Neural cell (in vitro differentiated cells): ENCODE measurements around the gene EVL. TPM values are rescaled to one million over a fixed set of nuclear protein-coding genes. Genes with fewer than 3 reads are reported as not detected.

ENCODE experiments used
- H2AFZ ChIP-seq: fragments of 200-600, 300-800 bp; sonication (generic), shearing (Covaris generic); 2 replicates; pipeline ENCODE4 v1.6.0; 2014; ENCODE audit warnings: low read depth, mild to moderate bottlenecking, antibody characterized with exemption, low read length, moderate library complexity
- H3F3A ChIP-seq: fragments of 200-600 bp; shearing (Covaris generic); 2 replicates; pipeline ENCODE4 v1.6.1; 2016; ENCODE audit warnings: mild to moderate bottlenecking, moderate library complexity, mixed read lengths, antibody characterized with exemption, low read length; ENCODE audit not compliant: insufficient read depth, poor library complexity, severe bottlenecking
- H3K27ac ChIP-seq: fragments of 200-600, 300-800 bp; sonication (generic), shearing (Covaris generic); 2 replicates; pipeline ENCODE4 v1.5.1; 2014; ENCODE audit warnings: mild to moderate bottlenecking, low read length, moderate library complexity
- H3K27me3 ChIP-seq: fragments of 300-800, 200-600 bp; sonication (generic), shearing (Covaris generic); 2 replicates; pipeline ENCODE4 v1.6.0; 2014; ENCODE audit warnings: mild to moderate bottlenecking, low read depth, low read length, moderate library complexity; ENCODE audit not compliant: insufficient read depth
- H3K36me3 ChIP-seq: fragments of 300-800, 200-600 bp; sonication (generic), shearing (Covaris generic); 2 replicates; pipeline ENCODE4 v1.5.1; 2014; ENCODE audit warnings: mild to moderate bottlenecking, antibody characterized with exemption, low read length, moderate library complexity; ENCODE audit not compliant: insufficient read depth
- H3K4me2 ChIP-seq: fragments of 300-800, 200-600 bp; sonication (generic), shearing (Covaris generic); 2 replicates; pipeline ENCODE4 v1.6.0; 2014; ENCODE audit warnings: mild to moderate bottlenecking, low read length
- H3K4me3 ChIP-seq: fragments of 300-800, 200-600 bp; sonication (generic), shearing (Covaris generic); 2 replicates; pipeline ENCODE4 v1.5.1; 2014; ENCODE audit warnings: mild to moderate bottlenecking, low read length, moderate library complexity
- H3K79me2 ChIP-seq: fragments of 200-600 bp; shearing (Covaris generic); replicated peaks from 2 replicates; pipeline ENCODE4 v1.6.0; 2014; ENCODE audit warnings: mild to moderate bottlenecking, low read length, moderate library complexity; ENCODE audit not compliant: insufficient read depth
- H3K9ac ChIP-seq: fragments of 300-800, 200-600 bp; sonication (generic), shearing (Covaris generic); 2 replicates; pipeline ENCODE4 v1.6.1; 2016; ENCODE audit warnings: mild to moderate bottlenecking, low read length, mixed read lengths
- H3K9me2 ChIP-seq: fragments of 200-600 bp; shearing (Covaris generic); 2 replicates; pipeline ENCODE4 v1.6.1; 2016; ENCODE audit warnings: mild to moderate bottlenecking, low read length, mixed read lengths; ENCODE audit not compliant: insufficient read depth
- H3K9me3 ChIP-seq: fragments of 200-600, 300-800 bp; sonication (generic), shearing (Covaris generic); 2 replicates; pipeline ENCODE4 v1.6.1; 2016; ENCODE audit warnings: mild to moderate bottlenecking, mixed run types, low read length, moderate library complexity, mixed read lengths
- H4K20me1 ChIP-seq: fragments of 200-600 bp; shearing (Covaris generic); 2 replicates; pipeline ENCODE4 v1.6.1; 2016; ENCODE audit warnings: mild to moderate bottlenecking, mixed run types; ENCODE audit not compliant: insufficient read depth
- EP300 ChIP-seq: fragments of 450-650 bp; conservative IDR thresholded peaks from 2 replicates; pipeline ENCODE4 v1.6.1; 2014; ENCODE audit warnings: antibody characterized with exemption, mild to moderate bottlenecking, moderate library complexity; ENCODE audit not compliant: poor library complexity, severe bottlenecking
- EZH2 ChIP-seq: fragments of 200-600, 300-800 bp; shearing (Covaris generic), sonication (generic); IDR thresholded peaks from 2 replicates; pipeline ENCODE4 v1.6.1; 2014; ENCODE audit warnings: antibody characterized with exemption, low read length, borderline replicate concordance, mild to moderate bottlenecking; ENCODE audit not compliant: insufficient read depth, poor library complexity, severe bottlenecking
- MXI1 ChIP-seq: fragments of 450-650 bp; conservative IDR thresholded peaks from 2 replicates; pipeline ENCODE4 v1.6.1; 2014; ENCODE audit warnings: antibody characterized with exemption, mild to moderate bottlenecking; ENCODE audit not compliant: poor library complexity, severe bottlenecking
- POLR2AphosphoS5 ChIP-seq: IDR thresholded peaks from 2 replicates; pipeline ENCODE4 v1.6.1; 2012
- RAD21 ChIP-seq: fragments of 450-650 bp; conservative IDR thresholded peaks from 2 replicates; pipeline ENCODE4 v1.6.1; 2014; ENCODE audit warnings: antibody characterized with exemption, mild to moderate bottlenecking, moderate library complexity
- SMC3 ChIP-seq: fragments of 450-650 bp; conservative IDR thresholded peaks from 2 replicates; pipeline ENCODE4 v1.6.1; 2014; ENCODE audit warnings: antibody characterized with exemption, mild to moderate bottlenecking, moderate library complexity; ENCODE audit not compliant: poor library complexity
- TAF1 ChIP-seq: IDR thresholded peaks from 2 replicates; pipeline ENCODE4 v1.6.1; 2012; ENCODE audit warnings: low read depth
- polyA plus RNA-seq: library from polyadenylated mRNA; depleted of rRNA; stranded (reverse); fragments of >200 nt; gene quantifications from 2 replicates; pipeline ENCODE4 v1.2.3, GENCODE V29; 2014
- TF ChIP-seq, protein P1 (sequence below): fragments of 450-650 bp; IDR thresholded peaks from 2 replicates; pipeline ENCODE4 v1.5.1; 2014; ENCODE audit warnings: antibody characterized with exemption, mild to moderate bottlenecking, moderate library complexity; ENCODE audit not compliant: poor library complexity, severe bottlenecking
- TF ChIP-seq, protein P2 (sequence below): IDR thresholded peaks from 2 replicates; pipeline ENCODE4 v1.6.1; 2012; ENCODE audit warnings: borderline replicate concordance

Gene EVL
- polyA plus RNA-seq, 1 donor from 2014 or later = 387 TPM

DNA sequence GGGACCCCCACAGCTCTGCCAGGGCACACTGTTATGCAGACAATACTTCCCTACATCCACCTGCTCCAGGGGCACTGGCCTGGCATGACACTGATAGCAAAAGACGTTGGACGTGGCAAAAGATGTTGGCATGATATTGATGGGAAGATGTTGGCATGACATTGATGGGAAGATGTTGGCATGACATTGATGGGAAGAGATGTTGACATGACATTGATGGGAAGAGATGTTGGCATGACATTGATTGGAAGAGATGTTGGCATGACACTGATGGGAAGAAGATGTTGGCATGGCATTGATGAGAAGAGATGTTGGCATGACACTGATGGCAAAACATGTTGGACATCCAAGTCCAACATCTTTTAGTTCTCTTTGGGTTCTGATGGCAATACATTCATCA lies 105.7 kb downstream of the EVL start:
- Histone ChIP-seq H3K27me3 (peaks cover 5% of the 10 kb centered on the region), H4K20me1 (no peaks in the 10 kb centered on the region), H3K9ac (no peak overlapping the region), H3K4me2 (no peak overlapping the region), H3F3A (no peaks in the 10 kb centered on the region), H3K4me3 (no peak overlapping the region), H3K9me2 (no peaks in the 10 kb centered on the region), H2AFZ (no peak overlapping the region), H3K79me2 (no peaks in the 10 kb centered on the region), H3K27ac (no peak overlapping the region), H3K9me3 (no peaks in the 10 kb centered on the region), H3K36me3 (no peaks in the 10 kb centered on the region)
- no peak for TF ChIP-seq MXI1
- TF ChIP-seq EP300 = peak; percentile 52
- peak; percentile 26 for TF ChIP-seq POLR2AphosphoS5
- no peak for TF ChIP-seq RAD21

DNA sequence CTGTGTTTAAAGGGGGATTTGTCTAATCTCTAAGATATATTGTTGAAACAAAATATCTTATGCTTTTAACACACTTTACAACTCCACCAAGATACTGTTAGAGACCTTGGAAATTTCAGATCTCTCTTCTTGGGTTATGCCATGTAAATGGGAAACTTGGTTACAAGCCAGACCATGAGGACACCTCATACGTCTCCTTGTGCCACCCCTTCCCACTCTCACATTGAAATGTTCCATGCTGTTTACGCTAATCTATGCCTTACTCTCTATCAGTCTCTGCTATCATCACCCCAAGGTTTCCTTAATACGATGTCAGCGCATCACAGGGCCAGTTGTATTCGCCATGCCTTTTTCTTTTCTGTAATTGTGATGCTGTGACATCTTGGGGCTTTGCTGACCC lies 107.6 kb downstream of the EVL start:
- no peak overlapping the region for H3K4me2 ChIP-seq
- H3K9me3 ChIP-seq = no peaks in the 10 kb centered on the region
- H3K9me2 ChIP-seq = no peaks in the 10 kb centered on the region
- TF ChIP-seq MXI1 = no peak
- TF ChIP-seq RAD21 = no peak
- TF ChIP-seq EP300 = no peak
- TF ChIP-seq TAF1 = no peak
- no peak for TF ChIP-seq POLR2AphosphoS5
- TF ChIP-seq, protein P1, sequence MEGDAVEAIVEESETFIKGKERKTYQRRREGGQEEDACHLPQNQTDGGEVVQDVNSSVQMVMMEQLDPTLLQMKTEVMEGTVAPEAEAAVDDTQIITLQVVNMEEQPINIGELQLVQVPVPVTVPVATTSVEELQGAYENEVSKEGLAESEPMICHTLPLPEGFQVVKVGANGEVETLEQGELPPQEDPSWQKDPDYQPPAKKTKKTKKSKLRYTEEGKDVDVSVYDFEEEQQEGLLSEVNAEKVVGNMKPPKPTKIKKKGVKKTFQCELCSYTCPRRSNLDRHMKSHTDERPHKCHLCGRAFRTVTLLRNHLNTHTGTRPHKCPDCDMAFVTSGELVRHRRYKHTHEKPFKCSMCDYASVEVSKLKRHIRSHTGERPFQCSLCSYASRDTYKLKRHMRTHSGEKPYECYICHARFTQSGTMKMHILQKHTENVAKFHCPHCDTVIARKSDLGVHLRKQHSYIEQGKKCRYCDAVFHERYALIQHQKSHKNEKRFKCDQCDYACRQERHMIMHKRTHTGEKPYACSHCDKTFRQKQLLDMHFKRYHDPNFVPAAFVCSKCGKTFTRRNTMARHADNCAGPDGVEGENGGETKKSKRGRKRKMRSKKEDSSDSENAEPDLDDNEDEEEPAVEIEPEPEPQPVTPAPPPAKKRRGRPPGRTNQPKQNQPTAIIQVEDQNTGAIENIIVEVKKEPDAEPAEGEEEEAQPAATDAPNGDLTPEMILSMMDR = no peak
- TF ChIP-seq, protein P2, sequence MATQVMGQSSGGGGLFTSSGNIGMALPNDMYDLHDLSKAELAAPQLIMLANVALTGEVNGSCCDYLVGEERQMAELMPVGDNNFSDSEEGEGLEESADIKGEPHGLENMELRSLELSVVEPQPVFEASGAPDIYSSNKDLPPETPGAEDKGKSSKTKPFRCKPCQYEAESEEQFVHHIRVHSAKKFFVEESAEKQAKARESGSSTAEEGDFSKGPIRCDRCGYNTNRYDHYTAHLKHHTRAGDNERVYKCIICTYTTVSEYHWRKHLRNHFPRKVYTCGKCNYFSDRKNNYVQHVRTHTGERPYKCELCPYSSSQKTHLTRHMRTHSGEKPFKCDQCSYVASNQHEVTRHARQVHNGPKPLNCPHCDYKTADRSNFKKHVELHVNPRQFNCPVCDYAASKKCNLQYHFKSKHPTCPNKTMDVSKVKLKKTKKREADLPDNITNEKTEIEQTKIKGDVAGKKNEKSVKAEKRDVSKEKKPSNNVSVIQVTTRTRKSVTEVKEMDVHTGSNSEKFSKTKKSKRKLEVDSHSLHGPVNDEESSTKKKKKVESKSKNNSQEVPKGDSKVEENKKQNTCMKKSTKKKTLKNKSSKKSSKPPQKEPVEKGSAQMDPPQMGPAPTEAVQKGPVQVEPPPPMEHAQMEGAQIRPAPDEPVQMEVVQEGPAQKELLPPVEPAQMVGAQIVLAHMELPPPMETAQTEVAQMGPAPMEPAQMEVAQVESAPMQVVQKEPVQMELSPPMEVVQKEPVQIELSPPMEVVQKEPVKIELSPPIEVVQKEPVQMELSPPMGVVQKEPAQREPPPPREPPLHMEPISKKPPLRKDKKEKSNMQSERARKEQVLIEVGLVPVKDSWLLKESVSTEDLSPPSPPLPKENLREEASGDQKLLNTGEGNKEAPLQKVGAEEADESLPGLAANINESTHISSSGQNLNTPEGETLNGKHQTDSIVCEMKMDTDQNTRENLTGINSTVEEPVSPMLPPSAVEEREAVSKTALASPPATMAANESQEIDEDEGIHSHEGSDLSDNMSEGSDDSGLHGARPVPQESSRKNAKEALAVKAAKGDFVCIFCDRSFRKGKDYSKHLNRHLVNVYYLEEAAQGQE = no peak
- no peak for TF ChIP-seq EZH2
- TF ChIP-seq SMC3 = no peak
- no peak overlapping the region for H3K9ac ChIP-seq
- H3K36me3 ChIP-seq = no peaks in the 10 kb centered on the region
- H3K79me2 ChIP-seq = no peaks in the 10 kb centered on the region
- no peak overlapping the region for H3K4me3 ChIP-seq
- no peak overlapping the region for H2AFZ ChIP-seq
- H4K20me1 ChIP-seq = no peaks in the 10 kb centered on the region
- no peak overlapping the region for H3K27ac ChIP-seq
- H3F3A ChIP-seq = no peaks in the 10 kb centered on the region
- H3K27me3 ChIP-seq = no peaks in the 10 kb centered on the region
